Peyer's patch (tissue), 4 donors: ENCODE measurements around the gene GABRR3.

Experiments used
- CTCF ChIP-seq, 6 experiments: fragments of 450-650 bp in 4 of 6; fragments of 200-600 bp in 2 of 6; sonication (generic) in 1 of 6; IDR thresholded peaks; one replicate each; pipeline ENCODE4 v1.5.1; 2017 to 2019; ENCODE audit warnings: antibody characterized with exemption in 6 of 6, mild to moderate bottlenecking in 3 of 6, moderate library complexity in 1 of 6
- POLR2A ChIP-seq, 2 donors: fragments of 450-650 bp; IDR thresholded peaks; one replicate each; pipeline ENCODE4 v1.5.1; 2017; ENCODE audit warnings: antibody characterized with exemption in 2 of 2, mild to moderate bottlenecking in 2 of 2, moderate library complexity in 2 of 2

- TF ChIP-seq CTCF (IDR thresholded peaks at IDR 0.05) (no peak), POLR2A (IDR thresholded peaks at IDR 0.05) (no peak)
Measured at GRCh38 chr3:97999994-98000393, 35.1 kb downstream of the GABRR3 start.
